AG10803 (cell line): ENCODE data around the gene IFNK.

Source experiments
- DNase-seq: peaks from one replicate; pipeline ENCODE4 v3.0.0; 2010; ENCODE audit warnings: low read depth
- H3K4me3 ChIP-seq: 2 replicates; pipeline ENCODE4 v1.5.1; 2011; ENCODE audit warnings: mild to moderate bottlenecking, low read length, control low read depth
- CTCF ChIP-seq: conservative IDR thresholded peaks from 2 replicates; pipeline ENCODE4 v1.5.1; 2011; ENCODE audit warnings: mild to moderate bottlenecking, low read length, control low read depth, inconsistent platforms

IFNK gene

GRCh38 chr9:27548055-27548741 is 24.1 kb downstream of the IFNK start:
- peak; percentile 49 for DNase-seq
- H3K4me3 ChIP-seq = no peak overlapping the region
- TF ChIP-seq CTCF = peak; percentile 65

- no peak for TF ChIP-seq CTCF
- DNase-seq = peak; percentile 69
- no peak overlapping the region for H3K4me3 ChIP-seq
These were observed 25.2 kb downstream of the IFNK start for GRCh38 chr9:27549196-27549755.

GRCh38 chr9:27554712-27555111 is 30.6 kb downstream of the IFNK start:
- no peak overlapping the region for H3K4me3 ChIP-seq
- DNase-seq = no peak
- no peak for TF ChIP-seq CTCF

- H3K4me3 ChIP-seq = no peak overlapping the region
- no peak for TF ChIP-seq CTCF
- no peak for DNase-seq
These were observed 32.4 kb downstream of the IFNK start for GRCh38 chr9:27556470-27556869.

- TF ChIP-seq CTCF = no peak
- H3K4me3 ChIP-seq = no peak overlapping the region
- DNase-seq = no peak
These were observed 34.2 kb downstream of the IFNK start for GRCh38 chr9:27558307-27558706.

- no peak for TF ChIP-seq CTCF
- H3K4me3 ChIP-seq = no peak overlapping the region
- DNase-seq = no peak
These were observed 36.4 kb downstream of the IFNK start for GRCh38 chr9:27560457-27560856.

- DNase-seq = no peak
- no peak overlapping the region for H3K4me3 ChIP-seq
- TF ChIP-seq CTCF = no peak
These were observed 37.6 kb downstream of the IFNK start for GRCh38 chr9:27561685-27562084.
